ENCODE measurements around the gene KIF1B. TPM values are rescaled to one million over a fixed set of nuclear protein-coding genes. Genes with fewer than 3 reads are reported as not detected.

KIF1B gene
- total RNA-seq, 1 experiment from 2014 or later = 33.0 TPM

- in situ Hi-C loops (cut with HindIII; ENCODE audit: low pct_unique_long_range_greater_than_20kb, low sequenced_read_pairs) = no loop called here
- Histone ChIP-seq H3K4me3 (ENCODE audit: low read depth in 2 of 2, low read length in 2 of 2) (no peak overlapping the region), H3K27me3 (ENCODE audit: control insufficient read depth, insufficient read depth, low read length) (no peaks in the 10 kb centered on the region), H3K27ac (ENCODE audit: low read length) (no peak overlapping the region), H3K9me3 (ENCODE audit: control insufficient read depth, insufficient read depth, low read depth, low read length) (no peaks in the 10 kb centered on the region), H3K4me1 (ENCODE audit: control insufficient read depth, insufficient read depth, low read length) (no peaks in the 10 kb centered on the region), H3K36me3 (ENCODE audit: control insufficient read depth, insufficient read depth, low read length) (peaks cover 11% of the 10 kb centered on the region)
- no peak for TF ChIP-seq CTCF (IDR thresholded peaks at IDR 0.05)
- TF ChIP-seq REST (IDR thresholded peaks at IDR 0.05; ENCODE audit: insufficient read depth in 1 of 2, low read depth in 2 of 2, low read length in 1 of 2) = no peak
- no peak for TF ChIP-seq SIN3A (IDR thresholded peaks at IDR 0.05; ENCODE audit: borderline replicate concordance, insufficient read depth, low read depth, low read length)
- no peak for TF ChIP-seq POLR2AphosphoS5 (IDR thresholded peaks at IDR 0.05; ENCODE audit: low read depth, low read length)
- no peak for TF ChIP-seq TCF7L2 (IDR thresholded peaks at IDR 0.05; ENCODE audit: low read depth, low read length)
- no peak for DNase-seq (ENCODE audit: low read depth, low spot score)
- ChIA-PET CTCF (no interaction called here), POLR2A (interaction anchor here (0.6 kb wide), 1 partner anchor 194 kb away, joined by 22 read pairs; no protein-coding TSS in a partner anchor)
- ATAC-seq = no peak
- intact Hi-C loops (cut with micrococcal nuclease; ENCODE audit: unreplicated experiment) = no loop called here
- BruUV-seq (replicated peaks) = no TSS peak
These were observed 92.0 kb downstream of the KIF1B start for GRCh38 chr1:10302416-10302815.

- ChIA-PET CTCF (no interaction called here), POLR2A (no interaction called here)
- Histone ChIP-seq H3K4me3 (ENCODE audit: low read depth in 2 of 2, low read length in 2 of 2) (no peak overlapping the region), H3K36me3 (ENCODE audit: control insufficient read depth, insufficient read depth, low read length) (peaks cover 11% of the 10 kb centered on the region), H3K27me3 (ENCODE audit: control insufficient read depth, insufficient read depth, low read length) (no peaks in the 10 kb centered on the region), H3K27ac (ENCODE audit: low read length) (no peak overlapping the region), H3K9me3 (ENCODE audit: control insufficient read depth, insufficient read depth, low read depth, low read length) (no peaks in the 10 kb centered on the region), H3K4me1 (ENCODE audit: control insufficient read depth, insufficient read depth, low read length) (no peaks in the 10 kb centered on the region)
- no peak for ATAC-seq
- intact Hi-C loops (cut with micrococcal nuclease; ENCODE audit: unreplicated experiment) (no loop called here), in situ Hi-C loops (cut with HindIII; ENCODE audit: low pct_unique_long_range_greater_than_20kb, low sequenced_read_pairs) (no loop called here)
- no peak for DNase-seq (ENCODE audit: low read depth, low spot score)
- TF ChIP-seq SIN3A (IDR thresholded peaks at IDR 0.05; ENCODE audit: borderline replicate concordance, insufficient read depth, low read depth, low read length) (no peak), REST (IDR thresholded peaks at IDR 0.05; ENCODE audit: insufficient read depth in 1 of 2, low read depth in 2 of 2, low read length in 1 of 2) (no peak), CTCF (IDR thresholded peaks at IDR 0.05) (no peak), POLR2AphosphoS5 (IDR thresholded peaks at IDR 0.05; ENCODE audit: low read depth, low read length) (no peak), TCF7L2 (IDR thresholded peaks at IDR 0.05; ENCODE audit: low read depth, low read length) (no peak)
- no TSS peak for BruUV-seq (replicated peaks)
These were observed 93.9 kb downstream of the KIF1B start for GRCh38 chr1:10304295-10304694.

Measured in Panc1 (cell line).